ENCODE measurements around the gene KCNC1.
A peak's percentile ranks its signal among the peaks of the same experiment; 100 is the strongest.

The KCNC1 gene

GRCh38 chr11:17697175-17697949 is 37.2 kb upstream of the KCNC1 start (continued):
- TF ChIP-seq, protein P1, sequence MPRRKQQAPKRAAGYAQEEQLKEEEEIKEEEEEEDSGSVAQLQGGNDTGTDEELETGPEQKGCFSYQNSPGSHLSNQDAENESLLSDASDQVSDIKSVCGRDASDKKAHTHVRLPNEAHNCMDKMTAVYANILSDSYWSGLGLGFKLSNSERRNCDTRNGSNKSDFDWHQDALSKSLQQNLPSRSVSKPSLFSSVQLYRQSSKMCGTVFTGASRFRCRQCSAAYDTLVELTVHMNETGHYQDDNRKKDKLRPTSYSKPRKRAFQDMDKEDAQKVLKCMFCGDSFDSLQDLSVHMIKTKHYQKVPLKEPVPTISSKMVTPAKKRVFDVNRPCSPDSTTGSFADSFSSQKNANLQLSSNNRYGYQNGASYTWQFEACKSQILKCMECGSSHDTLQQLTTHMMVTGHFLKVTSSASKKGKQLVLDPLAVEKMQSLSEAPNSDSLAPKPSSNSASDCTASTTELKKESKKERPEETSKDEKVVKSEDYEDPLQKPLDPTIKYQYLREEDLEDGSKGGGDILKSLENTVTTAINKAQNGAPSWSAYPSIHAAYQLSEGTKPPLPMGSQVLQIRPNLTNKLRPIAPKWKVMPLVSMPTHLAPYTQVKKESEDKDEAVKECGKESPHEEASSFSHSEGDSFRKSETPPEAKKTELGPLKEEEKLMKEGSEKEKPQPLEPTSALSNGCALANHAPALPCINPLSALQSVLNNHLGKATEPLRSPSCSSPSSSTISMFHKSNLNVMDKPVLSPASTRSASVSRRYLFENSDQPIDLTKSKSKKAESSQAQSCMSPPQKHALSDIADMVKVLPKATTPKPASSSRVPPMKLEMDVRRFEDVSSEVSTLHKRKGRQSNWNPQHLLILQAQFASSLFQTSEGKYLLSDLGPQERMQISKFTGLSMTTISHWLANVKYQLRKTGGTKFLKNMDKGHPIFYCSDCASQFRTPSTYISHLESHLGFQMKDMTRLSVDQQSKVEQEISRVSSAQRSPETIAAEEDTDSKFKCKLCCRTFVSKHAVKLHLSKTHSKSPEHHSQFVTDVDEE (CRISPR knock-in tag; IDR thresholded peaks at IDR 0.05) = no peak

DNA sequence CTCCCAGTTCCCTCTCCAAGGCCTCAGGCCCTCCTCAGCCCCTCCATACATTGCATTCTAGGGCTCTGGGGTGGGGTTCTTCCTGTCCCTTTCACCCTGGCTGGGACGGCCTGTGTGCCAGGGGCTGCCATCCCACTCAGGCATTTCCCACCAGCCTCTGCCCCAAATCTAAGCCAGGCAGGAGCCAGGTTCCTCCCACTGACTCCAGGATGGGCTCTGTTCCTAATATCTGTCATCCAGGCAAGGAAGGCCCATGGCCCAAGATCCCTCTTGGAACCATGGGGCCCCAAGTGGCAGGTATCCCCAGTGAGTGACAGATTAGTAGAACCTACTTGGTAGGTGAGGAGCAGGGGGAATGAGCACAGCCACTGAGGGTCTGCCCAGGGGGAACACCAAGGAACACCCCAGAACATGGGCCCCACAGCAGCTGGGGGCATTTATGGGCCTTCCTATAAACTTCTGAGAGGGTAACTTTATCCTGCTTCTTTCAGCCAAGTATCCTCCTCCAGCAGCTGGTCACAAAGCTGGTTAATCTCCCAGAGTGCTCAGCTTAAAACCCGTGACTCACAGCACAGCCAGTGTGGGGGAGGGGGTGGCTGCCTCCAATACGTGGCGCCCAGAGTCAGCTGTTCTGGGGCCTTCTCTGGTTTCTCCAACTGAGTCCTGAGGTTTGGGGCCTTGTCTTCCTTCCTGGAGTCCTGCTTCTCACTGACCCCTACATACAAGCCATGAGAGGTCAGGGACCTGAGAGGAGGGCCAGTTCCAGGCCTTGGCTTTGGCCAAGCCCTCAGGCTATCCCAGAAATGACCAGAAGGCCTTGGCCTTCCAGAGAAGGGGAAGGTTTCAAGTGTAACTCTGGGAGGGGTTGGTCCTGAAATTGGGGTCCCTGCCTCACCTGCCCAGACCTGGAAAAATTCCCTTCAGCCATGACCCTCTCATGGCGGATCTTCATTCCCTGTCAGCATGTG is 35.1 kb upstream of the KCNC1 start:
- TF ChIP-seq, protein P2, sequence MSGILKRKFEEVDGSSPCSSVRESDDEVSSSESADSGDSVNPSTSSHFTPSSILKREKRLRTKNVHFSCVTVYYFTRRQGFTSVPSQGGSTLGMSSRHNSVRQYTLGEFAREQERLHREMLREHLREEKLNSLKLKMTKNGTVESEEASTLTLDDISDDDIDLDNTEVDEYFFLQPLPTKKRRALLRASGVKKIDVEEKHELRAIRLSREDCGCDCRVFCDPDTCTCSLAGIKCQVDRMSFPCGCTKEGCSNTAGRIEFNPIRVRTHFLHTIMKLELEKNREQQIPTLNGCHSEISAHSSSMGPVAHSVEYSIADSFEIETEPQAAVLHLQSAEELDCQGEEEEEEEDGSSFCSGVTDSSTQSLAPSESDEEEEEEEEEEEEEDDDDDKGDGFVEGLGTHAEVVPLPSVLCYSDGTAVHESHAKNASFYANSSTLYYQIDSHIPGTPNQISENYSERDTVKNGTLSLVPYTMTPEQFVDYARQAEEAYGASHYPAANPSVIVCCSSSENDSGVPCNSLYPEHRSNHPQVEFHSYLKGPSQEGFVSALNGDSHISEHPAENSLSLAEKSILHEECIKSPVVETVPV (CRISPR knock-in tag; IDR thresholded peaks at IDR 0.05) = no peak
- TF ChIP-seq, protein P3, sequence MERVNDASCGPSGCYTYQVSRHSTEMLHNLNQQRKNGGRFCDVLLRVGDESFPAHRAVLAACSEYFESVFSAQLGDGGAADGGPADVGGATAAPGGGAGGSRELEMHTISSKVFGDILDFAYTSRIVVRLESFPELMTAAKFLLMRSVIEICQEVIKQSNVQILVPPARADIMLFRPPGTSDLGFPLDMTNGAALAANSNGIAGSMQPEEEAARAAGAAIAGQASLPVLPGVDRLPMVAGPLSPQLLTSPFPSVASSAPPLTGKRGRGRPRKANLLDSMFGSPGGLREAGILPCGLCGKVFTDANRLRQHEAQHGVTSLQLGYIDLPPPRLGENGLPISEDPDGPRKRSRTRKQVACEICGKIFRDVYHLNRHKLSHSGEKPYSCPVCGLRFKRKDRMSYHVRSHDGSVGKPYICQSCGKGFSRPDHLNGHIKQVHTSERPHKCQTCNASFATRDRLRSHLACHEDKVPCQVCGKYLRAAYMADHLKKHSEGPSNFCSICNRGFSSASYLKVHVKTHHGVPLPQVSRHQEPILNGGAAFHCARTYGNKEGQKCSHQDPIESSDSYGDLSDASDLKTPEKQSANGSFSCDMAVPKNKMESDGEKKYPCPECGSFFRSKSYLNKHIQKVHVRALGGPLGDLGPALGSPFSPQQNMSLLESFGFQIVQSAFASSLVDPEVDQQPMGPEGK (CRISPR knock-in tag; IDR thresholded peaks at IDR 0.05; ENCODE audit: borderline replicate concordance) = no peak
- TF ChIP-seq ESRRG (CRISPR knock-in tag; IDR thresholded peaks at IDR 0.05) (no peak), ZFP30 (CRISPR knock-in tag; IDR thresholded peaks at IDR 0.05) (no peak), ARNTL (CRISPR knock-in tag; IDR thresholded peaks at IDR 0.05; ENCODE audit: borderline replicate concordance, low read depth) (no peak), BACH2 (CRISPR knock-in tag; IDR thresholded peaks at IDR 0.05; ENCODE audit: borderline replicate concordance) (no peak), CREB5 (CRISPR knock-in tag; IDR thresholded peaks at IDR 0.05; ENCODE audit: low read depth) (no peak), ZC3H10 (CRISPR knock-in tag; IDR thresholded peaks at IDR 0.05) (no peak), SNAI2 (CRISPR knock-in tag; IDR thresholded peaks at IDR 0.05) (no peak), CSDC2 (CRISPR knock-in tag; IDR thresholded peaks at IDR 0.05) (no peak), OSR1 (CRISPR knock-in tag; IDR thresholded peaks at IDR 0.05) (no peak), TOX (CRISPR knock-in tag; IDR thresholded peaks at IDR 0.05; ENCODE audit: borderline replicate concordance) (no peak), ISL1 (CRISPR knock-in tag; IDR thresholded peaks at IDR 0.05) (no peak), GLIS3 (CRISPR knock-in tag; IDR thresholded peaks at IDR 0.05) (no peak), RARB (CRISPR knock-in tag; IDR thresholded peaks at IDR 0.05) (no peak), PPARA (CRISPR knock-in tag; IDR thresholded peaks at IDR 0.05; ENCODE audit: borderline replicate concordance) (no peak)
- TF ChIP-seq, protein P4, sequence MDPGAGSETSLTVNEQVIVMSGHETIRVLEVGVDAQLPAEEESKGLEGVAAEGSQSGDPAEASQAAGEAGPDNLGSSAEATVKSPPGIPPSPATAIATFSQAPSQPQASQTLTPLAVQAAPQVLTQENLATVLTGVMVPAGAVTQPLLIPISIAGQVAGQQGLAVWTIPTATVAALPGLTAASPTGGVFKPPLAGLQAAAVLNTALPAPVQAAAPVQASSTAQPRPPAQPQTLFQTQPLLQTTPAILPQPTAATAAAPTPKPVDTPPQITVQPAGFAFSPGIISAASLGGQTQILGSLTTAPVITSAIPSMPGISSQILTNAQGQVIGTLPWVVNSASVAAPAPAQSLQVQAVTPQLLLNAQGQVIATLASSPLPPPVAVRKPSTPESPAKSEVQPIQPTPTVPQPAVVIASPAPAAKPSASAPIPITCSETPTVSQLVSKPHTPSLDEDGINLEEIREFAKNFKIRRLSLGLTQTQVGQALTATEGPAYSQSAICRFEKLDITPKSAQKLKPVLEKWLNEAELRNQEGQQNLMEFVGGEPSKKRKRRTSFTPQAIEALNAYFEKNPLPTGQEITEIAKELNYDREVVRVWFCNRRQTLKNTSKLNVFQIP (CRISPR knock-in tag; IDR thresholded peaks at IDR 0.05; ENCODE audit: borderline replicate concordance, low read depth) = no peak
- TF ChIP-seq, protein P1 (CRISPR knock-in tag; IDR thresholded peaks at IDR 0.05) = no peak
- ATAC-seq = 0 out of 3 replicates have a peak, but pooled peaks have one; percentile 30
